Measurements from ENCODE around the gene UPF3B.

- TF ChIP-seq CTCF (IDR thresholded peaks at IDR 0.05) (peak in 1 of 3 experiments; percentile 33), POLR2A (IDR thresholded peaks at IDR 0.05) (no peak), POLR2AphosphoS5 (IDR thresholded peaks at IDR 0.05; ENCODE audit: insufficient read depth in 1 of 2, low read depth in 1 of 2) (no peak)
Measured at GRCh38 chrX:119880552-119881437, 28.0 kb upstream of the UPF3B start.

Data from vagina (tissue), 2 donors.